ENCODE results near the gene AKIRIN2. TPM values are rescaled to one million over a fixed set of nuclear protein-coding genes. Genes with fewer than 3 reads are reported as not detected.

The AKIRIN2 gene
- total and polyA plus RNA-seq, 2 of the 13 experiments (the other 11 are each of a cell fraction or from before 2014, with no cell fraction given): 15.6 to 23.4 TPM

DNA sequence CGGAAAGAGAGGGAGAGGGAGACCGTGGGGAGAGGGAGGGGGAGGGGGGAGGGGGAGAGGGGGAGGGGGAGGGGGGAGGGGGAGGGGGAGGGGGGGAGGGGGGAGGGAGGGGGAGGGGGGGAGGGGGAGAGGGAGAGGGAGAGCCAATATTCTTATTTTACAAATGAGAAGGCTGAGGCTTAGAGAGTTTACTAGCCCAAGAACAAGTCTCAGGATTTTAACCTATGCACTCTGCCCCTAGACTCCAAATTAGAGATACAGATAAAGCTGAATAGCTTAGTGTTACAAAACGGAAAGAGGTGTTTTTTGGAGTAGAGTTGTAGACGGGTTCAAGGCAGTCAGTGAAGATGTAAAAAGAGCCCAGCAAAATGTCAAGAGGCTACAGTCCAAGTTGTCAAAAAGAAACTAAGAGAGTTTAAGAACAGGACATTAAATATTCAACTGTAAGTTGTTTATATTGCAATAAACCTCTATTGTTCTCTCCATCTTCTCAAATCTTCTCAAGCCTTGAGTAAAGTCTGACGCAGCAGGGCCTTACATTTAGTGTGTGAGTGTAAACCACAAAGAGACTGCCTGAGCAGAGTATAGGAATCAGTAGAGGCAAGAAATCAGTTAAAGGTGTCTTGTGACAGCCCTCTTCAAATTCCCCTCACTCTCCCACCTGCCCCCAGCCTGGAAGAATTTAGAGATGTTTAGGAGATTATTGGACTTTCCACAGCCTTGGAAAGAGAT is 34.9 kb upstream of the AKIRIN2 start:
- POLR2A ChIA-PET: no interaction called here
- ATAC-seq: no peak
- no peak overlapping the region; a peak in 1 of 6 replicates for H3K4me3 ChIP-seq (replicated peaks in 1 of 3; ENCODE audit: insufficient read depth in 1 of 3, low read depth in 2 of 3, low read length in 3 of 3)

DNA sequence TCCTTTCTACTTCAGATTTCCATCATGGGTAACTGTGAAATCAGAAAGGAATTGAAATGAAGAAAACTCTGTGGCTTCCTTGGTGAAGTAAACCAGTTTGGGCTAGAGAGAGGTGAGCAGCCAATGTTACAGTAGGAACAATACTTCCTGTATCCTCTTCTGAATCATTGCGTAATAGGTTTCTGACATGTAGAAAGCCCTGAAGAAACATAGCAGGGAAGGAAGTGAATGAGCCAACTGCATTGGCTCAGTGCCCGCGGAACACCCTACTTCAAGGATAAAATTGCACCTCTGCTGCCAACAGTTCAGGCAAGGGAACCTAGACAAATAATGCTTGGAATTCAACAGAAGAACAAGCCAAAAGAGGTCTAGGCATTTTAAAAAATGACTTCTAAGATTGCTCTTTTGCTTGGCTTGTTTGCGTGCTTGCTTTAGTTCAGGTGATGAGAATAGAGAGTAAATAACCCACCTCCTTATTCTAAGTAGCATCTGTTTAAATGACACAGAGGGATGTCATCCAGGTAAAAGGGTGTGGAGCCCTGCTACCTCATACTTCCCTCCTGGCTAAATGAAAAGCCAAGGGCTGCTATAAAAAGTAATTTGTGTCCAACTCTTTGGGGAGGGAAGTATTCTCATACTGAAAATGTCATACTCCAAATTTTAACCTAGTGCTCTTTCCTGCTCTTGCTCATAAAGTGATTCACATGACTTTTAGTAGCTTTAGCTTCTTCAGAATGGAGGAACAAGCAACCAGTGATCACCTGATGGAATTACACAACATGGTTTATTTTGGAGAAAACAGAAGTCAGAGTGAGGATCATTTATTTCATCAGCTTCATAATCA is 30.0 kb upstream of the AKIRIN2 start:
- no peak overlapping the region for H3K9ac ChIP-seq (ENCODE audit: insufficient read depth, low read depth, low read length)
- peak overlapping the region; percentile 19 for H3K27ac ChIP-seq (ENCODE audit: extremely low read length, insufficient read depth, low read length)
- peaks cover 51% of the 10 kb centered on the region for H3K4me1 ChIP-seq (ENCODE audit: insufficient read depth, low read length)
- in situ Hi-C loops (cut with HindIII; ENCODE audit: extremely low pct_ligation_motif_present, low pct_unique_long_range_greater_than_20kb): no loop called here
- H3K36me3 ChIP-seq (replicated peaks in 1 of 2; ENCODE audit: control insufficient read depth in 1 of 2, insufficient read depth in 2 of 2, low read length in 2 of 2): no peaks in the 10 kb centered on the region
- no peaks in the 10 kb centered on the region for H3K79me2 ChIP-seq (ENCODE audit: insufficient read depth, low read length)
- CTCF ChIA-PET (ENCODE audit: low intra/inter-chr PET ratio, low total read pairs): no interaction called here
- DNase-seq (ENCODE audit: low spot score): peak; percentile 86
- POLR2A ChIA-PET: interaction anchor here (1.3 to 2.0 kb wide), 2 partner anchors 30 to 41 kb away, joined by 3 to 5 read pairs; partner anchors contain the start of gene AKIRIN2
- no peaks in the 10 kb centered on the region for H3K27me3 ChIP-seq (ENCODE audit: control insufficient read depth in 1 of 2, insufficient read depth in 2 of 2, low read length in 2 of 2)
- WGBS (ENCODE audit: low lambda C conversion rate): 10% methylated on average over 4 of the region's 4 CpGs
- H3K4me3 ChIP-seq (replicated peaks in 1 of 3; ENCODE audit: insufficient read depth in 1 of 3, low read depth in 2 of 3, low read length in 3 of 3): no peak overlapping the region
- no peaks in the 10 kb centered on the region for H3K9me3 ChIP-seq (ENCODE audit: low read length)
- H2AFZ ChIP-seq (ENCODE audit: low read length): no peak overlapping the region
- no peaks in the 10 kb centered on the region for H4K20me1 ChIP-seq (ENCODE audit: insufficient read depth, low read length)
- intact Hi-C loops (cut with micrococcal nuclease; ENCODE audit: unreplicated experiment): loop anchor here (5.0 kb wide), 1 partner anchor 40 kb away; no protein-coding TSS in a partner anchor
- FAIRE-seq: peak; percentile 95
- BruUV-seq (replicated peaks): no TSS peak
- peak; percentile 76 for ATAC-seq
- H3K4me2 ChIP-seq (ENCODE audit: low read depth, low read length): peak overlapping the region; percentile 50
- TF ChIP-seq EP300 (IDR thresholded peaks at IDR 0.05; ENCODE audit: low read depth in 2 of 2, low read length in 2 of 2) (peak in 1 of 2 experiments; percentile 71; a peak in 2 of 4 replicates), EP300 (CRISPR knock-in tag; IDR thresholded peaks at IDR 0.05; ENCODE audit: borderline replicate concordance) (peak; percentile 34; the same call in 1 of the 2 replicates), ZNF12 (CRISPR knock-in tag; IDR thresholded peaks at IDR 0.05) (peak; percentile 54; the same call in 1 of the 2 replicates), SIX1 (CRISPR knock-in tag; IDR thresholded peaks at IDR 0.05; ENCODE audit: borderline replicate concordance) (peak; percentile 26; the same call in 1 of the 2 replicates), HOXA3 (CRISPR knock-in tag; IDR thresholded peaks at IDR 0.05) (peak; percentile 51; the same call in 1 of the 2 replicates), SOX5 (CRISPR knock-in tag; IDR thresholded peaks at IDR 0.05; ENCODE audit: borderline replicate concordance) (peak; percentile 74; the same call in 1 of the 2 replicates), ZNF720 (CRISPR knock-in tag; IDR thresholded peaks at IDR 0.05) (no peak), NCOA2 (CRISPR knock-in tag; IDR thresholded peaks at IDR 0.05) (peak; percentile 69; the same call in 1 of the 2 replicates), ZNF205 (CRISPR knock-in tag; IDR thresholded peaks at IDR 0.05) (0 out of 2 replicates have a peak, but pooled peaks have one; percentile 38), ZNF180 (CRISPR knock-in tag; IDR thresholded peaks at IDR 0.05; ENCODE audit: borderline replicate concordance, low read depth) (no peak), YEATS2 (CRISPR knock-in tag; IDR thresholded peaks at IDR 0.05; ENCODE audit: borderline replicate concordance) (peak; percentile 25; the same call in 1 of the 2 replicates), FOXP1 (IDR thresholded peaks at IDR 0.05) (no peak), FOXP1 (CRISPR knock-in tag; IDR thresholded peaks at IDR 0.05) (0 out of 2 replicates have a peak, but pooled peaks have one; percentile 18), SOX6 (IDR thresholded peaks at IDR 0.05) (no peak), SOX6 (CRISPR knock-in tag; IDR thresholded peaks at IDR 0.05) (peak; percentile 78), EHMT2 (IDR thresholded peaks at IDR 0.05; ENCODE audit: borderline replicate concordance, low read depth, low read length) (no peak), TOPORS (CRISPR knock-in tag; IDR thresholded peaks at IDR 0.05) (no peak)

More for the DNA sequence above, 34.9 kb upstream of the AKIRIN2 start:
- H2AFZ ChIP-seq (ENCODE audit: low read length): no peak overlapping the region
- TF ChIP-seq HNRNPK (IDR thresholded peaks at IDR 0.05; ENCODE audit: low read depth, low read length, poor library complexity, severe bottlenecking) (peak; percentile 87), PCBP2 (optimal IDR thresholded peaks at IDR 0.05; ENCODE audit: low read depth, low read length, poor library complexity, severe bottlenecking) (peak; percentile 67), ZNF781 (CRISPR knock-in tag; IDR thresholded peaks at IDR 0.05; ENCODE audit: borderline replicate concordance, not compliant biosample characterization) (no peak), HNF4A (CRISPR knock-in tag; IDR thresholded peaks at IDR 0.05) (peak; percentile 23; the same call in 1 of the 2 replicates)
- H3K36me3 ChIP-seq (replicated peaks in 1 of 2; ENCODE audit: control insufficient read depth in 1 of 2, insufficient read depth in 2 of 2, low read length in 2 of 2): no peaks in the 10 kb centered on the region
- in situ Hi-C loops (cut with HindIII; ENCODE audit: extremely low pct_ligation_motif_present, low pct_unique_long_range_greater_than_20kb): no loop called here
- DNase-seq (ENCODE audit: low spot score) (no peak), FAIRE-seq (peak; percentile 4)
- no peaks in the 10 kb centered on the region for H3K27me3 ChIP-seq (ENCODE audit: control insufficient read depth in 1 of 2, insufficient read depth in 2 of 2, low read length in 2 of 2)
- no peaks in the 10 kb centered on the region for H4K20me1 ChIP-seq (ENCODE audit: insufficient read depth, low read length)
- H3K9ac ChIP-seq (ENCODE audit: insufficient read depth, low read depth, low read length): no peak overlapping the region
- no peak overlapping the region for H3K27ac ChIP-seq (ENCODE audit: extremely low read length, insufficient read depth, low read length)
- CTCF ChIA-PET (ENCODE audit: low intra/inter-chr PET ratio, low total read pairs): no interaction called here
- peaks cover 40% of the 10 kb centered on the region for H3K4me1 ChIP-seq (ENCODE audit: insufficient read depth, low read length)
- peak overlapping the region; percentile 14; the same call in 1 of the 2 replicates for H3K4me2 ChIP-seq (ENCODE audit: low read depth, low read length)
- H3K79me2 ChIP-seq (ENCODE audit: insufficient read depth, low read length): no peaks in the 10 kb centered on the region
- no TSS peak for BruUV-seq (replicated peaks)
- intact Hi-C loops (cut with micrococcal nuclease; ENCODE audit: unreplicated experiment): no loop called here
- no peaks in the 10 kb centered on the region for H3K9me3 ChIP-seq (ENCODE audit: low read length)
- WGBS (ENCODE audit: low lambda C conversion rate): 48% methylated on average over 5 of the region's 5 CpGs
